Suprapubic skin (tissue), 3 donors: ENCODE measurements around the gene ZBTB25.

Source experiments
- EP300 ChIP-seq: sonication (generic); formaldehyde crosslinking; IDR thresholded peaks from one replicate; pipeline ENCODE4 v1.6.1; 2017; ENCODE audit warnings: antibody characterized with exemption
- POLR2A ChIP-seq, 2 donors: fragments of 450-650 bp; IDR thresholded peaks; one replicate each; pipeline ENCODE4 v1.6.1; 2017; ENCODE audit warnings: antibody characterized with exemption in 2 of 2, mild to moderate bottlenecking in 2 of 2, moderate library complexity in 2 of 2
- TF ChIP-seq, protein P1 (sequence below), 2 donors: fragments of 200-600 bp in 1 of 2; fragments of 450-650 bp in 1 of 2; sonication (generic) in 1 of 2; IDR thresholded peaks; one replicate each; pipeline ENCODE4 v1.5.1; 2016 to 2019; ENCODE audit warnings: antibody characterized with exemption in 2 of 2, mild to moderate bottlenecking in 1 of 2, moderate library complexity in 1 of 2

DNA sequence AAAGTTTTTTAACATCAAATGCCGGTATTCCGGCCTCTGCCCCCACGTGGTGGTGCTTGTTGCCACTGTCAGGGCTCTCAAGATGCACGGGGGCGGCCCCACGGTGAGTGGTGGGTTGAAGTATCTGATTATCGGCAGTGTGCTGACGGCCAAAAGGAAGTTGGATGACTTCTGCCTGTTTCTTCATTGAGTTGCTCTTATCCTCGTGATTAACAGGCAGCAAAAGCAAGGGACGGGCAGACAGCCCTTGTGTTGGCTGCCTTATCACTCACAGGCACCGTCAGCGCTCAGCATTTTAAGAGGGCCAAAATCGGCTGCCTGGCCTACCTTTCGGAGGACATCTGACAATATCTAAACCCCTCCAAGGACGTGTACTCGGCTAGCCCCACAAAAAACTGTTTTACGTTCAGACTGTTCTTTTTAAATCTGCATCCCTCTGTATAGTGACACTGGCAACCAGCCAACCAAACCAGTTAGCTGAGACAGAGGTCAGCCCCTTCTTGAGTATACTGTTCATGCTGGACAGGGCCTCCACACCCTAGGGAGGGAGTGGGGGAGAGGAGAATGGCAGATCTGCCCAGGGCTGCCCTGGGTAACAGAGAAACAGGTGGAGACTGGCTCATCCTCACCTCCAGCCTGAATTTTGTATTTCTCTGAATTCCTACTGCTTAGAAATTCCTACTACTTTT is 61.2 kb downstream of the ZBTB25 start:
- no peak for TF ChIP-seq EP300
- TF ChIP-seq, protein P1, sequence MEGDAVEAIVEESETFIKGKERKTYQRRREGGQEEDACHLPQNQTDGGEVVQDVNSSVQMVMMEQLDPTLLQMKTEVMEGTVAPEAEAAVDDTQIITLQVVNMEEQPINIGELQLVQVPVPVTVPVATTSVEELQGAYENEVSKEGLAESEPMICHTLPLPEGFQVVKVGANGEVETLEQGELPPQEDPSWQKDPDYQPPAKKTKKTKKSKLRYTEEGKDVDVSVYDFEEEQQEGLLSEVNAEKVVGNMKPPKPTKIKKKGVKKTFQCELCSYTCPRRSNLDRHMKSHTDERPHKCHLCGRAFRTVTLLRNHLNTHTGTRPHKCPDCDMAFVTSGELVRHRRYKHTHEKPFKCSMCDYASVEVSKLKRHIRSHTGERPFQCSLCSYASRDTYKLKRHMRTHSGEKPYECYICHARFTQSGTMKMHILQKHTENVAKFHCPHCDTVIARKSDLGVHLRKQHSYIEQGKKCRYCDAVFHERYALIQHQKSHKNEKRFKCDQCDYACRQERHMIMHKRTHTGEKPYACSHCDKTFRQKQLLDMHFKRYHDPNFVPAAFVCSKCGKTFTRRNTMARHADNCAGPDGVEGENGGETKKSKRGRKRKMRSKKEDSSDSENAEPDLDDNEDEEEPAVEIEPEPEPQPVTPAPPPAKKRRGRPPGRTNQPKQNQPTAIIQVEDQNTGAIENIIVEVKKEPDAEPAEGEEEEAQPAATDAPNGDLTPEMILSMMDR (IDR thresholded peaks at IDR 0.05): no peak
- no peak for TF ChIP-seq POLR2A (IDR thresholded peaks at IDR 0.05)
